GM18909 (cell line): ENCODE measurements around the gene CST3.
"Not testable (repeated sequence)": the region's sequence is repeated elsewhere in the genome, so short reads cannot be mapped to it uniquely, and the experiment has no call there.

ENCODE experiments used
- ATAC-seq: cut with Tn5 transposase; IDR thresholded peaks from one replicate; pipeline ENCODE4 v1.9.1; 2021; ENCODE audit warnings: mild to moderate bottlenecking; ENCODE audit not compliant: unreplicated experiment, poor library complexity

CST3 gene

GRCh38 chr20:23637282-23638221 is at the start of gene CST3:
TSS of gene CST3 (minus strand) at chr20:23637955. CDS start at chr20:23637862, 93 bp downstream.
- ATAC-seq: peak; percentile 52

DNA sequence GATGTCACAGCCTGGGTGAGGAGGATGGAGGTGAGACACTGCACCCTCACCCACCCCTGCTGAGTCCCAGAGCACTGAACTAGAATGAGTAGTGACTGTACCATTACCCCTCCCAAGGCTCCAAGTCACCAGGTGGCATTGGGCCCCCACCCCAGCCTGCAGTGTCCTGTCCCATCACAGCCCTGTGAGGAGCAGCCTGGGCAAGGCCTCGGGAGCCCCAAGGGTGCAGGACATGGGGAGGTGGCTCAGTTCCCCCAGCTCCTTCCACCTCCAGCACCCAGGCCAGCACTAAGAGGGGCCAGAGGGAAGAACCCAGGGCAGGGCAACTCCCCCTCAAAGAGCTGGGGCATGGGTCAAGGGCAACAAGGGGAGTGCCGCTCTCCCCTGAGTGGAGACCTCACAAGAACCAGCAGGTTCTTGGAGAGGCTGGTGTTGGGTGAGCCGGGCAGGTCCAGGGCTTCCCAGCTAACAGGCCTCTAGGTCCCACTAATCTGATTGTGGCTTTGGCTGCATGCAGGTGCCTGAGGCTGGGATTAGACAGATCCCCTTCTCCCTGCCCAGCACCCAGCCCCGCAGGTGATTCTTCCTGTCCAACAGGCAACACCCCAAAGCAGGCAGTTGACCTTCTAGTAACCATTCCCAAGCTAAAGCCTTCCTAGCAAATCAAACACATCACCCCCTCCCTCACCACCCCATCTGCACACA is 48.4 kb upstream of the CST3 start:
- ATAC-seq: no peak

GRCh38 chr20:23685529-23685896 is 47.8 kb upstream of the CST3 start:
- not testable (repeated sequence) for ATAC-seq

DNA sequence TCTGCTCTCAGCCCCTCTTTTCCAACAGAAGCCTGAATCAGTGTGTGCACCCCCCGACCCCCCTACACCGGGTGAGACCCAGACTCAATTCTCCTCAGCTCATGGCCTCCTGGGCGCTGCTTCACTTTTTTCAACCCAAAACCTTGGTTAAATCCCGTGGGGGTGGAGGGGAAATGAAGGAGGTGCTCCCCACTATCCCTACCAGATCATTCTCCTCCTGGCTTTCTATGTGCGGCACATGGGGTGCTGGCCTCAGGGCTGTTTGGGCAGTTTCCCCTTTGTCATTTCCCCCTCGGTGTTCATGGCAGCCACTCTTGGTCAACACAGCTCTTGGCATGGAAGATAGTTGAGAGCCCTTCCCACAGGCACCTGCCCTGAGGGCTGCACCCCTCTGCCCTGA is 46.5 kb upstream of the CST3 start:
- ATAC-seq: no peak

DNA sequence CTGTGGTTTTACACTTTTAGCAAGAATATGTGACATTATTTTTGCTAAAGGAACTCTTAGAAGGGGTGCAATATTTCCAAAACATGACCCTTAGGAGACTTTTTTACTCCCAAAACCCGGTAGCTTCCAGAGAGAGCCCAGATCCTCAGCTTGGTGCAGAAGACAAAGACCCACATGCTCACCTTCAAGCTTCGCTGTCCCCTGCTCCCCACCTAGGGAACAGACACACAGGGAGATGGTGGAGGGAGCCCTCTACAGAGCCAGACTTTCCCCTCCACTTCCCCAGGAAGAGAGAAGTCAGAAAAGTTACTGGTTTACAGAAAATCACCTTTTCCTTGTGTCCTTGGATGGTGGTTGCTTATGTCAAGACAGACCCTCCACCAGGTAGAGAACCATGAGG is 46.1 kb upstream of the CST3 start:
- ATAC-seq: no peak

DNA sequence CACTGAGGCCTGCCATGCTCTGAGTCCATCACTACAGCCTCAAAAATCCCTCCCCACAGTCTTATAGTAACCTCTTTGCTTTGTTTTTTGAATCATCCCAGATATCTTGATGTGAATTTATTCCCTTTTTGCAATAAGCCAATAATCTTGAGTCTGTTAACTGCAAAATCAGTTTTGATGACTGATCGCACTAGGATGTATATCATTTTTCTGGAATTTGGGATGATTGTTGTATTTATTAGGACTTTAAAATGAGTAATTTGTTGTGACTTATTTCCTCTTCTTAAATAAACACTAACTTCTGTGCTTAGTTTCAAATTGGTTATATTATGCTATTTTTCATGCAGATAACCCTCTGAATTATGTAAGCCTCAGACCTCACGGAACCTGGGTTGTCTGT is 45.5 kb upstream of the CST3 start:
- ATAC-seq: no peak

DNA sequence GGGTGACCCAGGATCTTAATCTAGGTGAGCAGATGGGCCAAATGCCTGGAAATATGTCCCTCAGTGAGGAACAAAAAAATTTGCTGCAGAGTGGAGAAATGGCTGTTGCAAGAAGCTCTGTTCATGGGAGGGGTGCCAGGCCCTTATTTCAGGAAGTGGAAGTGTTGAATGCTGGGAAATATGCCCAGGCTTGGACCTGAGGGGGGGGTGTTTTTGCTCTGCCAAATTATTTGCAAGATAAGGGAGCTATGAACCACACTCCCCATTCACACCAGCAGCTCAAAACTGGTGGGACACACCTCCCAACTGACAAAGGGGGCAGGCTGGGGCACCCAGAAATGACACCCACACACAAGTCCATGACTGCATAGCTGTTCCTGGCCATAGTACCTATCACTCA is 42.4 kb upstream of the CST3 start:
- no peak for ATAC-seq

DNA sequence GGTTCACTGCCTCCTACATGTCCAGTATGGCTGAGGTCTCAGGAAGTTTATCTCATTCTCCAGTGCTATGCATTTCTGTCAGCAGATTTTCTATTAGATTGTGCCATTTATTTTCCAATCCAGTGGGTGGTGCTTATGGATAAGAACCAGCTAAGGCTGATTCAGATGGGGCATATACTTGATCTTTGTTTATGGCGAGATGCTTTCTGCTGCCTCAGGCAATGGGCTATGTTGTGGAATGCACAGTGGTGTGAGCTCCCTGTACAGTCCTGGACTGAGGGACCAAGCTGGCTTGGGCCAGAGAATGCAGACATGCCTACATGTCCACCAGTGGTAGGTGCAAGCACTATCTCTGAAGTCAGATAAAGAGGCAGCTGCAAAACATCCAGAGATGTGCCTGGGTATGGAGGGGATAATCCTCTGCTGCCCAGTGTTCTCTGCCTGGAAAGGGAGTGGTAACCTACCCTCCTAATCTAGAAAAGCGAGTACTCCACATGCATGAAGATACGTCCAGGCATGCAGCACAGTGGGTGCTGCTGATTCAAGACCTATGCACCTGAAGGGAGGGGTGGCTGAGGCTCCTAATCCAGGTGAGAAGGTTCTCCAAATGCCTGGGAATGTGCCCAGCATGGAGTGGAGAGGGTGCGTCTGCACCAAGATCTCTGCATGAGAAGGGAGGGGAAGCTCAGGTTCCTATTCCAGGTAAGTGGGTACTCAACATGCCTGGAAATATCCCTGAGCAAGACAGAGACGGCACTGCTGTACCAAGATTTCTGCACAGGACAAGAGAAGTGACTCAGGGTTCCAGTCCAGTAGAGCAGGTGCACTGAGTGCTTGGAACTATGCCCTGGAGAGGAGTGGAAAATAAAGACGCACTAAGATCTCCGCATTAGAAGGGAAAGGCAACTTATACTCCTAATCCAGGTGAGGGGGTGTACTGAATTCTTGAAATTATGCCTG is 41.7 kb upstream of the CST3 start:
- no peak for ATAC-seq

DNA sequence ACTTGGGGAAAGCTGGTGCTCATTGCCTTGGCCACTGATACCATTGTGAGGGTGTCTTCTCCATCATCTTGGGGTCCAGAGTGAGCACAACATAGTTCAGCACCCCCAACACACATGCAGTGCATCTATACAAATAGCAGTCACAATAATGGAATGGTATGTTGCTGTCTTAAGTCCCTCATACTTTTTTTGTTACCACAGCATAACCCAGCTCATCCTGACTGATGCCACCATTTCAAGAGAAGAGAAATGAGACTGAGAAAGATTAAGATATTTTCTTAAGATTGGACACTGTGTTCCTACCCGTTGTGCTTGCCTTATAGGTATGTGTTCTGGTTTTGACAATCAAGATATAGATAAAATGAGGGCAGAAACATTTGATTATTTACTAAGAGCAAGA is 35.5 kb upstream of the CST3 start:
- no peak for ATAC-seq

GRCh38 chr20:23672158-23672557 is 34.4 kb upstream of the CST3 start:
- no peak for ATAC-seq

DNA sequence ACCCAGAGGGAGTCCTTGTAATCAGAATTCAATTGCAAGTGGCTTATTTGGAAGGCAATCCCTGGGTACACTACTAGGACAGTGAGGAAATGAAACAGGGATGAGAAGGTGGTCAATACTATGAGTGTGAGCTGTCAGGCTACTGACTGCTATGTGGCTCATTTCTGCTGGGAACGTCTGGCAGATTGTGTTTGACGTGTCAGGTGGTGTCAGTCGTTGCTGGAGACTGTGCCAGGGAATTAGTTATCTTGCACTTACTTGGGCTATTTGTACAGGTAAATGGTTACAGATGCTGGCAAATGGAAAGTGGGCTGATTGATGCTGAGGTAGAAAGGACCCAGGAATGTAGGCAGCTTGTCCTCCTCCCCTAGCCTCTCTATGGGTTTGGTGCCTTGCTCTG is 33.7 kb upstream of the CST3 start:
- ATAC-seq: no peak

DNA sequence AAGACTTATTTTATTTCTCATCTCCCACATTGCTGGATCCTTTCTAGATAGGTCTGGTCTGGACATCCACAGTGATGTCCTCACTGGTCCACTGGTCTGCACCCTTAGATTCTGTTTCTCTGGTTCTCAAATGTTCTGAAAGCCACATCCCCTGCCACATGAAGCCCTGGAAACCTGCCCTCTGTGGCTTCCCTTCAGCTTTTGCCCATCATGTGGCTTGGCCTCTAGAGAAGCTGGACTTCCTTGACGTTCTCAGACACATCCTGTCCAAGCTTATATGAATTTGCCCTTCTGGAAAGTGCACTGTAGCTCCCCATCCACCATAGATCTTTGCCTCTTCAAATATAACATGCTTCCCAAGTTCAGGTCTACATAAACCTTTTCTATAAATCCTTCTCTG is 32.6 kb upstream of the CST3 start:
- no peak for ATAC-seq

DNA sequence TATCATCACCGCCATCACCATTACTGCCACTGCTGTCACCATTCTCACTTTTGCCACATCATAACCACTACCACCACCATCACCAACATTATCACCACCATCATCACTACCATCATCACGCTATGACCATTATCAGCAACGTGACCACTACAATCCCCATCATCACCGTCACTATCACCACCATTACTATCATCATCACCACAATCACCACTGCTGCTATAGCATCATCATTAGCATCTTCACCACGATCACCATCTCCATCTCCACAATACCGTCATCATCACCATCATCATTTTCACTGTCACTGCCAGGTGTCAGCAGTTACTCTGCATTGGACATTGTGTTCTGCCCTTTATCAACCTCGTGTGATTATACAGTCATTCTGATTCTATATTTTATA is 32.1 kb upstream of the CST3 start:
- ATAC-seq: no peak

DNA sequence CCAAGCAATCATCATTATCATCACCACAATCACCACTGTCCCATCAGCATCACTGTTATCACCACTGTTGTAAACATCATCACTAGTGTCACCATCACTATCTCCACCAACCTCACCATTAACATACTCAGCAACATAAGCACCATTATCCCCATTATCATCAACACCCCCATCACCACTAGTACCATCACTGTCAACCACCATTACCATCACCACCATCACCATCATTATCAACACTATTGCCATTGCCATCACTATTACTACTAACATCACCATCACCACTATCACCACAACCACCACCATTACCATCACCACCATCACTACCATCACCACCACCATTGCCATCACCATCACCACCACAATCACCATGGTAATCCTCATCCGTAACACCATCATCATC is 31.6 kb upstream of the CST3 start:
- ATAC-seq: no peak

- peak; percentile 75 for ATAC-seq
Observed at GRCh38 chr20:23668477-23668951, 30.8 kb upstream of the CST3 start.

GRCh38 chr20:23667666-23668065 is 29.9 kb upstream of the CST3 start:
- ATAC-seq: no peak

DNA sequence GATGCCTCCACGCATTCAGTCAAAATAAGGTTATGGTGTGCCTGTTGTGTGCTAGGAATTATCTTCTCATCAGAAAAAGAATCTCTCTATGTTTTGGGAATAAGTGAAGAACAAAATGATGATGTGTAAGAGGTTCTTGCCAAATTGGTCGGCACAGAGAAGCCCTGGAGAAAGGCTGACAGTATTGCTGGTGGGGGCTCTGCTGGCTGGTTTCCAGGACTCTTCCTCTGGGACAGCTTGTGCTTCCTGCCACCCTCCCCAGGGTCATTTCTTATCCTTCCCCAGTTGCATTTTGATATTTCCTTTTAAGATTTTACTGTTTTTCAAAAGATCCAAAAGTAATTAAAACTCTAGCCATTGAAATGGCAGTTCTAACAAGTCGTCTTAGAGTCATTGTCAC is 28.9 kb upstream of the CST3 start:
- ATAC-seq: no peak

- no peak for ATAC-seq
Observed at GRCh38 chr20:23666189-23666588, 28.4 kb upstream of the CST3 start.

DNA sequence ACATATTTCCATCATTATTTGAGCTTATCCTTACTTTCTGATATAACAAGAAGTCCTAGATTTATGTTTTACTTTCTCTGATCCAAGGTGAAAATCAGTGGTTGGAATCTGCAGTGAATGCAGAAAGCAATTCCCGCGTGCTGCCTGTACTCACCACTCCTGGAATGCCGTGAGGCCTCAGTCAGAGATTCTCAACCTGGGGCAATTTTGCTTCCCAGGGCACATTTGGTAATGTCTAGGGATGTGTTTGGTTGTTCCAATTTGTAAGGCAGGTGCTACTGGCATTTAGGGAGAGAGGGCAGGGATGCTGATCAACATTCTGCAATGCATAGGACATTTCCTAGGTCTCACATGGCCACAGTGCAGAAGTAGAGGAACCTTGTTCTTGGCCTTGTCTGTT is 27.2 kb upstream of the CST3 start:
- ATAC-seq: no peak

DNA sequence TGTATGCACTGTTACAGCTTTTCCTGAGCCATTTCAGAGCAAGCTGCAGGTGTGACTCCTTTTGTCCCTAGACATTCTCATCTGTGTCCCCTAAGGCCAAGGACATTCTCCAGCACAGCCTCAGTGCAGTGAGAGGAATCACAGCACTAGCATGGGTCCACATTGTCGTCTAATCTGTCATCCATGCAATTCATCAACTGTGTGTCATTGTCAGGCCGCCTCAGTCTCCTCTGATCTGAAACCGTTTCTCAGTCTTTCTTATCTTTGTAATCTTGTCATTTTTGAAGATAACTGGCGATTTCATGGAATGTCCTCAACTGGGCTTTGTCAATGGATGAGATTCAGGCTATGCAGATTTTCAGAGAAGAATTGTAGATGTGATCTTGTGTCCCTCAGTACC is 26.3 kb upstream of the CST3 start:
- ATAC-seq: not testable (repeated sequence)
